Esophagus muscularis mucosa (tissue), 4 donors: ENCODE measurements around the gene C2orf78. TPM values are rescaled to one million over a fixed set of nuclear protein-coding genes. Genes with fewer than 3 reads are reported as not detected.

Source experiments
- DNase-seq: peaks from one replicate; pipeline ENCODE4 v3.0.0-alpha.2; 2017; ENCODE audit errors: extremely low spot score
- H3K27ac ChIP-seq, 4 donors: fragments of 200-600 bp; sonication (generic); replicated peaks in 1 of 4; 1 replicate in 3 of 4; 2 replicates in 1 of 4; pipeline ENCODE4 v1.5.1; 2016 to 2019; ENCODE audit warnings: mild to moderate bottlenecking in 1 of 4
- H3K27me3 ChIP-seq, 4 donors: fragments of 200-600 bp; sonication (generic); one replicate each; pipeline versions ENCODE4 v1.5.1 to v1.6.0; 2016 to 2019
- H3K36me3 ChIP-seq, 4 donors: fragments of 200-600 bp; sonication (generic); one replicate each; pipeline ENCODE4 v1.5.1; 2016 to 2019
- H3K4me1 ChIP-seq, 4 donors: fragments of 200-600 bp; sonication (generic); one replicate each; pipeline ENCODE4 v1.5.1; 2016 to 2019
- H3K4me3 ChIP-seq, 4 donors: fragments of 200-600 bp; sonication (generic); 1 replicate in 2 of 4; 2 replicates in 2 of 4; pipeline ENCODE4 v1.5.1; 2016 to 2019; ENCODE audit warnings: mild to moderate bottlenecking in 4 of 4, moderate library complexity in 1 of 4
- H3K9me3 ChIP-seq, 4 donors: fragments of 200-600 bp; sonication (generic); 1 replicate in 3 of 4; 2 replicates in 1 of 4; pipeline ENCODE4 v1.5.1; 2016 to 2019
- EP300 ChIP-seq: sonication (generic); formaldehyde crosslinking; IDR thresholded peaks from one replicate; pipeline ENCODE4 v1.6.1; 2017; ENCODE audit warnings: antibody characterized with exemption
- POLR2A ChIP-seq: fragments of 450-650 bp; IDR thresholded peaks from one replicate; pipeline ENCODE4 v1.6.1; 2017; ENCODE audit warnings: antibody characterized with exemption, moderate library complexity, mild to moderate bottlenecking, low read depth
- POLR2AphosphoS5 ChIP-seq, 2 donors: sonication (generic); formaldehyde crosslinking; IDR thresholded peaks; one replicate each; pipeline ENCODE4 v1.6.1; 2017; ENCODE audit warnings: antibody characterized with exemption in 2 of 2
- WGBS: methylation state at CpG from one replicate; pipeline ENCODE4 v1.1.5; 2018; 5-methylcytosine and 5-hydroxymethylcytosine counted together
- intact Hi-C: fragments of 100-400 bp; cut with DNase I; formaldehyde crosslinking; loops from one replicate; pipeline ENCODE4 v1.15.1; 2023
- total RNA-seq, 4 donors: library from RNA; depleted of rRNA; stranded (reverse); fragments of >200 nt; gene quantifications; one replicate each; pipeline versions ENCODE4 v1.1.0 to v1.2.1, GENCODE V29; 2016
- TF ChIP-seq, protein P1 (sequence below), 3 experiments: fragments of 200-600 bp in 2 of 3; fragments of 450-650 bp in 1 of 3; sonication (generic) in 2 of 3; IDR thresholded peaks; one replicate each; pipeline ENCODE4 v1.5.1; 2017 to 2019; ENCODE audit warnings: antibody characterized with exemption in 3 of 3, mild to moderate bottlenecking in 2 of 3, moderate library complexity in 1 of 3

Gene C2orf78
- total RNA-seq, 4 donors from 2014 or later, result not detected

GRCh38 chr2:73828389-73828817 is 44.4 kb downstream of the C2orf78 start:
- TF ChIP-seq EP300 (no peak), POLR2A (no peak), POLR2AphosphoS5 (IDR thresholded peaks at IDR 0.05) (no peak)
- TF ChIP-seq, protein P1, sequence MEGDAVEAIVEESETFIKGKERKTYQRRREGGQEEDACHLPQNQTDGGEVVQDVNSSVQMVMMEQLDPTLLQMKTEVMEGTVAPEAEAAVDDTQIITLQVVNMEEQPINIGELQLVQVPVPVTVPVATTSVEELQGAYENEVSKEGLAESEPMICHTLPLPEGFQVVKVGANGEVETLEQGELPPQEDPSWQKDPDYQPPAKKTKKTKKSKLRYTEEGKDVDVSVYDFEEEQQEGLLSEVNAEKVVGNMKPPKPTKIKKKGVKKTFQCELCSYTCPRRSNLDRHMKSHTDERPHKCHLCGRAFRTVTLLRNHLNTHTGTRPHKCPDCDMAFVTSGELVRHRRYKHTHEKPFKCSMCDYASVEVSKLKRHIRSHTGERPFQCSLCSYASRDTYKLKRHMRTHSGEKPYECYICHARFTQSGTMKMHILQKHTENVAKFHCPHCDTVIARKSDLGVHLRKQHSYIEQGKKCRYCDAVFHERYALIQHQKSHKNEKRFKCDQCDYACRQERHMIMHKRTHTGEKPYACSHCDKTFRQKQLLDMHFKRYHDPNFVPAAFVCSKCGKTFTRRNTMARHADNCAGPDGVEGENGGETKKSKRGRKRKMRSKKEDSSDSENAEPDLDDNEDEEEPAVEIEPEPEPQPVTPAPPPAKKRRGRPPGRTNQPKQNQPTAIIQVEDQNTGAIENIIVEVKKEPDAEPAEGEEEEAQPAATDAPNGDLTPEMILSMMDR (IDR thresholded peaks at IDR 0.05), result no peak
- Histone ChIP-seq H3K27me3 (no peaks in the 10 kb centered on the region), H3K27ac (peak overlapping the region; percentile 93 to 98 (median 96)), H3K4me1 (peaks cover 9 to 64% (median 58%) of the 10 kb centered on the region in 4 donors), H3K36me3 (peaks cover 0 to 19% (median 8%) of the 10 kb centered on the region in 4 donors), H3K9me3 (no peaks in the 10 kb centered on the region), H3K4me3 (peak overlapping the region; percentile 69 to 87 (median 82))
- 66% methylated on average over 4 of the region's 4 CpGs for WGBS
- intact Hi-C loops, result loop anchor here (10.0 kb wide), 4 partner anchors 96 to 506 kb away; partner anchors contain the start of genes BOLA3, DGUOK and TET3
- no peak for DNase-seq

GRCh38 chr2:73828818-73829570 is 45.0 kb downstream of the C2orf78 start, which contains the start of gene STAMBP:
STAMBP (plus strand) TSS chr2:73828961; CDS start chr2:73830857, 1,896 bp downstream.
- TF ChIP-seq EP300 (no peak), POLR2AphosphoS5 (IDR thresholded peaks at IDR 0.05) (peak; percentile 94 to 97), POLR2A (peak; percentile 76)
- TF ChIP-seq, protein P1 (IDR thresholded peaks at IDR 0.05), result no peak
- 2% methylated on average over 35 of the region's 48 CpGs for WGBS
- peak within 1 kb of the TSS; percentile 93 to 98 (median 96) for H3K27ac ChIP-seq
- H3K4me1 ChIP-seq, result peaks cover 9 to 64% (median 59%) of the 10 kb centered on the region in 4 donors
- peak within 1 kb of the TSS; percentile 69 to 87 (median 82) for H3K4me3 ChIP-seq
- H3K36me3 ChIP-seq, result peaks cover 0 to 23% (median 10%) of the 10 kb centered on the region in 4 donors
- DNase-seq, result peak; percentile 99
- H3K9me3 ChIP-seq, result no peaks in the 10 kb centered on the region
- H3K27me3 ChIP-seq, result no peaks in the 10 kb centered on the region
- intact Hi-C loops, result loop anchor here (10.0 kb wide), 4 partner anchors 96 to 506 kb away; partner anchors contain the start of genes BOLA3, DGUOK and TET3

DNA sequence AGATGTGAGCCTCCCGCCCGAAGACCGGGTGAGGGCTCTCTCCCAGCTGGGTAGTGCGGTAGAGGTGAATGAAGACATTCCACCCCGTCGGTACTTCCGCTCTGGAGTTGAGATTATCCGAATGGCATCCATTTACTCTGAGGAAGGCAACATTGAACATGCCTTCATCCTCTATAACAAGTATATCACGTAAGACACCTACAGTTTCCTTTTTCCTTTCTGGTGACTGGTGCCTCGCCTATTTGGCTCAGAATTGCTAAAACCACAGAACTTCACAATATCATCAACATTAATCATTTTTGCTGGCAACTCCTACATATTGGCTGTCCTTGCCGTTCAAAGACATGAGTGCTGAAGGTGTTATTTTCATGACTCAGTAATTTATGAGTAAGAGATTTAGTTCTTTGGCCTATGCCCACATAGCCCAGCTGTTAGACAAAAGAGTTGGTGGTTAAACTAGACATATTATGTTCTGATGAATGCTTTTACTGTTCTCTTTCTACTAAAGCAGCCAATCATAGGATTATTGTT is 47.0 kb downstream of the C2orf78 start:
- Histone ChIP-seq H3K4me1 (peaks cover 9 to 60% (median 54%) of the 10 kb centered on the region in 4 donors), H3K4me3 (no peak overlapping the region), H3K9me3 (no peaks in the 10 kb centered on the region), H3K27ac (peak overlapping the region; percentile 93 to 98 (median 96)), H3K36me3 (peaks cover 0 to 33% (median 12%) of the 10 kb centered on the region in 4 donors), H3K27me3 (no peaks in the 10 kb centered on the region)
- TF ChIP-seq, protein P1 (IDR thresholded peaks at IDR 0.05), result no peak
- TF ChIP-seq POLR2AphosphoS5 (IDR thresholded peaks at IDR 0.05) (no peak), EP300 (no peak), POLR2A (no peak)
- no peak for DNase-seq
- intact Hi-C loops, result no loop called here
- 75% methylated on average over 11 of the region's 11 CpGs for WGBS

GRCh38 chr2:73832930-73833329 is 48.9 kb downstream of the C2orf78 start:
- H3K36me3 ChIP-seq, result peaks cover 0 to 45% (median 17%) of the 10 kb centered on the region in 4 donors
- H3K27ac ChIP-seq, result peak overlapping the region; percentile 51 to 98 (median 94)

More at GRCh38 chr2:73832930-73833329, 48.9 kb downstream of the C2orf78 start:
- DNase-seq, result no peak
- Histone ChIP-seq H3K4me3 (no peak overlapping the region), H3K4me1 (peaks cover 9 to 65% (median 63%) of the 10 kb centered on the region in 4 donors), H3K27me3 (no peaks in the 10 kb centered on the region), H3K9me3 (no peaks in the 10 kb centered on the region)
- intact Hi-C loops, result no loop called here
- TF ChIP-seq EP300, result no peak
- peak; percentile 51 to 77 for TF ChIP-seq POLR2AphosphoS5 (IDR thresholded peaks at IDR 0.05)
